HL-60/S4 treated with retinoic acid at 250 ng/mL for 4 days and 3 days (cell line): Measurements from ENCODE around the gene METTL5.

Experiments
- in situ Hi-C: fragments of 300-500 bp; cut with MboI; formaldehyde crosslinking; loops from 2 replicates; pipeline ENCODE4 v1.7.0; 2022; ENCODE audit warnings: low sequenced_read_pairs

The METTL5 gene

DNA sequence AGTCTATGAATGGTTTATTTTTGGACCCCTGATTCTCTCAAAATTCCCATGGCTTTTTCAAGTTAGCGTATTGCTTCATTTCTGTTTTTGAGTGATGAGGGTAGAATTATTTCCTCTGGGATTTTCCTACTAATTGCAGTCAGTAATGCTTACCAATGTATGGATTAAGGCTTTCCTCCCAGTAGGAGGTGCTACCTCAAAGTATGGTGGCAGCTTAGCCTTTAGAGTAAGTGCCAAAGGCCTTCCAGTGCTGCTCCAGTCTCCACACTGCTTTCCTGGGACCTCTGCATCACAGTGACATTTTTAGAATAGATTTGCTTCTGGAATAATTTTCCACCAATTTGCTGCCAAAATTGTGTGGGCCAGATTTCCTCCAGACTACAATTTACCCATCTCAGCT is 42.2 kb downstream of the METTL5 start:
- in situ Hi-C loops: no loop called here

DNA sequence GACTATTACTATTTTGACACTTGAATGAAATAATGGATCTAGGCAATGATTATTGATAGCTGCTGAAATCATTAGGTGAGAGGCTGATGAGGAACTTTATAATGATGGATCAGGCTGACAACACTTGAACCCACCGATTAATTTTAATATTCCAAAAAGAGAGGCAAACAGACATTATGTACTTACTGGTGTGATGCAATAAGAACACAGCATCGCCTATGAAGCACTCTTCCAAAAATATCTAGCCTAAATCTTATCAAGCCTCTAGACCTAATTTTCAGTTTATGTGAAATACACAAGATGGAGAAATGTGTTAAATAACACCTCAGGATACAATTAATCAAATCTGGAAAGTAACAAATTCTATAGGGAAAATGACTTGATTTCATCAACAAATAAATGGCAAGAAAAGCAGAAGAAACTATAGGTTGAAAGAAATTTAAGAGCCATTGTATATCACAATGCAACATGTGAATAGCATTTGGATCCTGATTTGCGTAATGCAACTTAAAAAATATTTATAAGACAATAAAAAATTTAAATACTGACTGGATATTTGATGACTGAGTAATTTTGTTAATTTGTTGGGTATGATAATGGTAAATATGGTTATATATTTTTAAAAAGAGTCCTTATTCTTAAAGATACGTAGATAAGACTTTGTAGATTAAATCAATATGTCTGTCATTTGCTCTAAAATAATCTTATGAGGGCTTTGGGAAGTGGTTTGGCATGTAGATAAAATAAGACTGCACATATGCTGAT is 43.3 kb downstream of the METTL5 start:
- in situ Hi-C loops: no loop called here

DNA sequence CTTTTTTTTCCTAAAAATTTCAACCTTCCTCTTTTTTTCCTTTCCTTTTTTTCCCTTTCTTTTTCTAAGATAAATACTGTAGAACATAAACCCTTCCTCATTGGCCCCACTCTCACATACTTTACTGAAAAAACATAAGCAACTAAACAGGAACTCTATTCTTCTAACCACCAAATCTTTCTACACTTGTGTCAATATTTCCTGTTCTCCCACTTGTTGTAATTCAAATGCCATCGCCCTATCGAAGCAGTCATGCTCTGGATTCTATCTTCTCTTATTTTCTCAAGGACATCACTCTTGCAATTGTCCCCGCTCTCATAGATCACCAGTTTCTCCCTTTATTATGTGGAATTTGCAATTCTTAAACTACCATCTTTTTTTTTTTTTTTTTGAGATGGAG is 46.3 kb downstream of the METTL5 start:
- in situ Hi-C loops: no loop called here

DNA sequence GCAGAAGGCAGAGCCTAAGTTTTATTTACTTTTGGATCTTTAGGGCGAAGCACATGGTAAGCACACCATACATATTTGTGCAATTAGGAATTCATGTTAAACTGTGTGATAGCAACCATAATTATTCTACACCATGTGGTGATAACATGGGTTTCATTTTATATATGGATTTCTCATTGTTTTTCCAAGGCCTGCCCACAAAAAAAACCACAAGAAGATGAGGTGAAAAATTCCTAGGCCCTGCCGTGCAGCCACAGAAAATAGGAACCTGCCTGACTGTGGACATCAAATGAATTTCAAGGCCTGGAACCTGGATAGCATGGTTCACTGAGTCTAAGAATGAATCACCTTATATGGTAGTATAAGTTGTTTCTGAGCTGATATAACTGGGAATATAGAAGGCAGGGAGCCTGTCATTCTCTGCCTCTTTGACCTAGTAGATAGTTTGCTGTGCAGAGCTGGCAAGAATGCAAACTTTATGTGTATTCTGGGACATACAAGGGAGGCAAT is 48.4 kb downstream of the METTL5 start:
- in situ Hi-C loops: no loop called here

DNA sequence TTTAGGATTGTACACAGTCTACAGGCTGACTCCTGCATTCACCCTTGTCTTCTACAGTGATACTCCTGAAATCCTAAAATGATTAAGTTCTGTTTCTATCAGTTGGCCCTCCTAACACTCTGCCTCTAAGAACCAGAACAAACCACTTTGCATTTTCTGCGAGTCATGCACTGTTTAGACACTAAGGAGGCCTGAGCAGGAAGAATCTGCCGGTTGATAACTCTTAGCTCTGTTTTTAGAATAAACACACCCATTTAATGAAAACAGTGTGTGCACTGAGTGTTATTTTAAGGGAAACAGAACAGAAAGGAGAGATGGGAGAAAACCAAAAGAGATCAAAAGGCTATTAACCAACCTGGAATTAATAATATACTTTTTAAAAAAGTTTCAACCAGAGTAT is 48.9 kb downstream of the METTL5 start:
- in situ Hi-C loops: no loop called here

DNA sequence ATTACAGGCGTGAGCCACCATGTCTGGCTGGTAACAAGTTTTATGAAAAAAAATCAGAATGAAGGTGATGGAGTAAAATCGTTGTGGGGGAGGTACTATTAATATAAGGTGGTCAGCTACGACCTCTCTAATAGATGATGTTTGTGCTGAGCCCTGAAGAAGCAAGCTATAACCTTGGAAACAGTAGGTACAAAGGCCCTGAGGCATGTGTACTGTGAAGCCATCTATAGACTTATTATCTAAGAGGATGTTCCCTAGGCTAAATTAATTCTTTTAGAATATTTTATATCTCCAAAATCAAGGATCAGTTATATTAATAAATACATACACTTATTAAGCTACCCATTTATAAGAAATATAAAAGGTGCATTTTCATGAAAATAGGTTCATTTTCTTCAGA is 49.4 kb downstream of the METTL5 start:
- in situ Hi-C loops: no loop called here

DNA sequence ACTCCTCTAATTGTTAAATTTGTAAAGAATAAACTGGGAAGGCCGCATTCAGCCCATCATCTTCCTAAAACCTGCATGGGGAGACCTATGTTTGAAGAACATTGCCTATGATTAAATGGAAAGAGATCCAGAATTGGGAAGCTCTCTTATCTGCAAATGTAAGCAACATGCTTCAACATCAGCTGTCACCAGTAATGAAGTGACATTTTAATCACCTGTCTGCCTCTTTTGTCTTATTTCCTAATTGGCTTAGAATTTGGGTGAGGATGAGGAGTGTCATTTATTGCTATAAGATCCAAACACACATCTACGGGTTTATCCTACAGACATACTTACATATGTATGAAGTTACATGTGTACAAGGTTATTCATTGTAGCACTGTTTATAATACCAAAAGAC is 52.1 kb downstream of the METTL5 start:
- in situ Hi-C loops: no loop called here

DNA sequence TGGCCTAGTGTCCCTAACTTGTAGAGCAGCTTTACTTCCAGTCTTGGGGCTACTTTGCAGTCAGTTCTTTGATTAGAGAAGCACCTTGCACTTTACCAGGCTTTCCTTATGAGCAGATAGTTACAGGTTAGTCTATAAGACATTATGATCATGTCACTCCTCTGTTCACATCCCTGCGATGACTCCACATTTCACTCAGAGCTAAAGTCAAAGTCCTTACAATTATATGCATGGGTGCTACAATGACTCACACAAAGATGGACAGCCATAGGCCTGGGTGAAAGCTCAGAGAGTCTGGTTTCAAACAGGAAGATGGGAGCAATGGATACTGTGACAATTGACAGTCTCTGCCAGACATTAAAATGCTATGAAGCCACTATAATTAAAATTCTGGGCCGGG is 53.1 kb downstream of the METTL5 start:
- in situ Hi-C loops: no loop called here

DNA sequence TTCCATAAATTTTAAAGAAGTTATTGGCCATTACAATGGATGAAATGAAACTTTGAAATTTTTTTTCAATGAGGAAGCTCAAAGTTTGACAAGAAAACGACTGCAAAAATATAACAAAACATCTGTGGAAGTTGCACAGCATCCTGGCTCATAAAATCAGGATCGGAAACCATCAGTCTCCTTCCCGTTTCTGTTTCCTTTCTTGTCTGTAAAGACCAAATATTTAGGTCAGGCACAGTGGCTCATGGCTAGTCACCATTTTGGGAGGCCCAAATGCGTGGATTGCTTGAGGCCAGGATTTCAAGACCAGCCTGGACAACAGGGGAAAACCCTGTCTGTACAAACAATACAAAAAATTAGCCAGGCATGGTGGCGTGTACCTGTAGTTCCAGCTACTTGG is 53.7 kb downstream of the METTL5 start:
- in situ Hi-C loops: no loop called here

DNA sequence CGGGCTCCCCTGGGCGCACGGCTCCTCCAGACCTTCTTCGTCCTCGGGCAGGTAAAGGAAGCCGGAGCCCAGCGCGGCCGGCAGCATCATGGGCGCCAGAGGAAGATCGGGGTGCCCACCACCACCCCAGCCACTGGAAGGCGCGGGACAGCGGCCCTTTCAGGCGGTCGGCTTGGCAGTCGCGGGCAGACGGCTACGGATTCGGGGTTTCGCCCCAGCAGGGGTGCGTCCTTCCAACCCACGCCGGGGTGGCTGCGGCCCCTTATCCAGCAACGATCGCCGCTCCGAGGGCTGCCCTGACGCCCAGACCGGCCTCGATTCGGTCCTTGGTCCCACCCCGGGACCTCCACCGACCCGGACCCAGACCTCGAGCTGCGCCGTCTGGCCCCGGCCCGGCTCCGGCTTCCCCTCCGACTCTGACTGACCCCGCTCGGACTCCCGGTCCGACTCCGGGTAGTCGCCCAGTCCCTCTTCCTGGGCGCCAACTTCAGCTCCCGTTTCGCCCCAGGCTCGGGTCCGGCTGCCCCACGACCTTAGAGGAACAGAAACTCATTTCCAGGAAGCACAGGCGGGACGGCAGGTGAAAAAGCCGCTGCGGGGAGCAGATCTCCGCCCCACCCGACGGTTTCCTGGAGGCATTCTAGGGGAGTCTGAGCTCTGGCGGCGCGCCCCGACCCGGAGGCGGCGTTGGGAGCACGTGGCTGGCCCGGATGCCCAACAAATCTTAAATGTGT is 56.3 kb downstream of the METTL5 start:
- in situ Hi-C loops: no loop called here

DNA sequence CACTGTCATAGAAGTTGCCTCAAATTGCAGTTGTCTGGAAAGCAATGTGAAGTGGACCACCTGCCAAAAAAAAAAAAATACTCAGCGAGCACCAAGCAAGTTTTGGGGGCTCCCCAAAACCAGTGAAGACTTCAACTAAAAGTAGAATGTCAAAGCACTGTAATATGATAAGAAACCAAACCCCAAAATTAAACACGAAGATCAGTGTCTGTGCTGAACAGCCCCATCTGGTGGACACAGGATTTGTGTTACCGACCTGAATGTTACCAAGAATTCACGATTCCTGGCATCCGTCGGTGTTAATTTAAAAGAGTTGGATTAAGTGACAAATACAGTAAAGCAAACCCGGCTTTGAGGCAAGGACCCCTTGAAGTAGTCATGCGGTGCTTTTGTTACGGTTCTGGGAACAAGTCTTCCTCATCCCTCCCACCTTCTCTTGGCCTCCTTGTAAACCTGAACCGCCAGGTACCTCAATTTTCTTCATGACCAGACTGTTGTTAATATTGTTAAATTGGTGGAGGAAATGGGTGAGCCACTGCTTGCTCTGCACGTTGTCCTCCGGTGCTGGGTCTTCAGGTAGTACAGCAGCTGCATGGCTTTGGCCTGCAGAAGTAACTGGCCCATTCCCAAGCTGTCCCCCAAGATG is 57.3 kb downstream of the METTL5 start:
- in situ Hi-C loops: no loop called here

DNA sequence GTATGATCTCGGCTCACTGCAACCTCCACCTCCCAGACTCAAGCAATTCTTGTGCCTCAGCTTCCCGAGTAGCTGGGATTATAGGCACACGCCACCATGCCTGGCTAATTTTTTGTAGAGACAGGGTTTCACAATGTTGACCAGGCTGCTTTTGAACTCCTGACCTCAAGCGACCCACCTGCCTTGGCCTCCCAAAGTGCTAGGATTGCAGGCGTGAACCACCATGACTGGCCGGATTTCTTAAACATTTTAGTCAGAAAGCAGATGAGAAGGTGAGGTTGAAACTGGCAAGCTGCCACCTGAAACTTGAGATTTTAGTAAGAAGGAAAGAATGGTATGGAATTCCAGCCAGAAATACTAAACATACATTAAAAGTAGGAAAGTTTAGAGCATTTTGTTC is 59.2 kb downstream of the METTL5 start:
- in situ Hi-C loops: no loop called here

DNA sequence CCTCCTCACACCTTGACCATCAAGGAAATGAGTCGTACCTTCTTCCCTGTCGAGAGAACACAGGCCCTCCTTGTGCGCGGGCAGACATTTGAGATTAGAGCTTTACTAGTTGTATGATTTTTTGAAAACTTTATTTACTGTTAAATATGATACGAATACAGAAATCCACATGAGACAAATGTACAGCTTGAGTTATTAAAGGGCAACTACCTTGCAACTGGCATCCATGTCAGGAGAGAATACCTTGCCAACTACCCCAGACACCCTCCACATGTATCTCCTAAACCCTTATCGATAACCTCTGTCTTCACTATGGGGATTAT is 62.8 kb downstream of the METTL5 start:
- in situ Hi-C loops: no loop called here
